HepG2 (cell line): Measurements from ENCODE around the gene CEP120. TPM values are rescaled to one million over a fixed set of nuclear protein-coding genes. Genes with fewer than 3 reads are reported as not detected.
A peak's percentile ranks its signal among the peaks of the same experiment; 100 is the strongest.

Experiments used
- ARNTL ChIP-seq: sonication (generic); formaldehyde crosslinking; IDR thresholded peaks from 2 replicates; pipeline ENCODE4 v1.4.0; 2020; ENCODE audit warnings: mild to moderate bottlenecking, missing genetic modification reagents
- HDAC6 ChIP-seq: fragments of 200-600 bp; sonication (generic); IDR thresholded peaks from 2 replicates; pipeline ENCODE4 v1.7.0; 2017; ENCODE audit warnings: mild to moderate bottlenecking, antibody characterized with exemption, low read length, low read depth
- HNRNPL ChIP-seq: fragments of 200-400 bp; formaldehyde crosslinking; IDR thresholded peaks from 2 replicates; pipeline ENCODE4 v1.6.1; 2017; ENCODE audit warnings: mild to moderate bottlenecking, low read depth, low read length
- JDP2 ChIP-seq: sonication (generic); formaldehyde crosslinking; IDR thresholded peaks from 2 replicates; pipeline ENCODE4 v1.8.1; 2022; ENCODE audit warnings: missing genetic modification reagents, borderline replicate concordance
- NCOA5 ChIP-seq: sonication (generic); formaldehyde crosslinking; IDR thresholded peaks from 2 replicates; pipeline ENCODE4 v1.4.0; 2020; ENCODE audit warnings: missing genetic modification reagents
- NR2F6 ChIP-seq, 2 experiments: IDR thresholded peaks; 2 replicates each; pipeline ENCODE4 v1.6.1; 2016; ENCODE audit warnings: antibody characterized with exemption in 1 of 2, mild to moderate bottlenecking in 1 of 2
- PITX1 ChIP-seq: sonication (generic); formaldehyde crosslinking; IDR thresholded peaks from 2 replicates; pipeline ENCODE4 v1.5.1; 2020; ENCODE audit warnings: mild to moderate bottlenecking, missing genetic modification reagents
- POLR2AphosphoS5 ChIP-seq: IDR thresholded peaks from 2 replicates; pipeline ENCODE4 v1.6.1; 2012; ENCODE audit warnings: low read depth, low read length
- RXRA ChIP-seq: sonication (generic); formaldehyde crosslinking; IDR thresholded peaks from 2 replicates; pipeline ENCODE4 v1.5.1; 2020; ENCODE audit warnings: missing genetic modification reagents
- SMAD3 ChIP-seq: sonication (generic); formaldehyde crosslinking; IDR thresholded peaks from 2 replicates; pipeline ENCODE4 v1.4.0; 2020; ENCODE audit warnings: missing genetic modification reagents
- YY1 ChIP-seq: IDR thresholded peaks from 2 replicates; pipeline ENCODE4 v1.6.1; 2011; ENCODE audit warnings: low read length, low read depth, moderate library complexity, mild to moderate bottlenecking; ENCODE audit not compliant: insufficient read depth, insufficient replicate concordance
- ZBTB1 ChIP-seq: sonication (generic); formaldehyde crosslinking; IDR thresholded peaks from 2 replicates; pipeline ENCODE4 v1.4.0; 2020; ENCODE audit warnings: missing genetic modification reagents, borderline replicate concordance
- ZNF20 ChIP-seq: sonication (generic); formaldehyde crosslinking; IDR thresholded peaks from 2 replicates; pipeline ENCODE4 v1.4.0; 2020; ENCODE audit warnings: mild to moderate bottlenecking, moderate library complexity, missing genetic modification reagents
- ZNF256 ChIP-seq: sonication (generic); formaldehyde crosslinking; conservative IDR thresholded peaks from 2 replicates; pipeline ENCODE4 v1.4.0; 2020; ENCODE audit warnings: missing genetic modification reagents
- ZNF709 ChIP-seq: sonication (generic); formaldehyde crosslinking; IDR thresholded peaks from 2 replicates; pipeline ENCODE4 v1.5.0; 2020; ENCODE audit warnings: mild to moderate bottlenecking, missing genetic modification reagents
- ZNF761 ChIP-seq: sonication (generic); formaldehyde crosslinking; conservative IDR thresholded peaks from 2 replicates; pipeline ENCODE4 v1.4.0; 2020; ENCODE audit warnings: mild to moderate bottlenecking, missing genetic modification reagents
- polyA plus RNA-seq, 8 experiments: library from polyadenylated mRNA; depleted of rRNA in 3 of 8; stranded (reverse) in 7 of 8; unstranded in 1 of 8; fragments of >200 nt; fragmentation: Illumina TruSeq in 4 of 8; extraction: Trizol in 4 of 8; gene quantifications; 2 replicates each; pipeline versions ENCODE4 v1.2.1 to v1.2.3, GENCODE V29; 2011 to 2016; ENCODE audit warnings: low read depth in 4 of 8, missing spikeins in 1 of 8, mixed read lengths in 1 of 8; ENCODE audit not compliant: insufficient read depth in 1 of 8
- total RNA-seq, 5 experiments: library from RNA; depleted of rRNA; stranded (reverse); fragments of >200 nt; fragmentation: Illumina TruSeq; extraction: Trizol; gene quantifications; 2 replicates each; pipeline ENCODE4 v1.2.3, GENCODE V29; 2016; ENCODE audit warnings: low read depth in 1 of 5
- TF ChIP-seq, protein P1 (sequence below): sonication (generic); formaldehyde crosslinking; IDR thresholded peaks from one replicate; pipeline ENCODE4 v1.5.1; 2020; ENCODE audit warnings: mild to moderate bottlenecking, missing genetic modification reagents; ENCODE audit errors: not compliant biosample characterization
- TF ChIP-seq, protein P2 (sequence below): sonication (generic); formaldehyde crosslinking; IDR thresholded peaks from 2 replicates; pipeline ENCODE4 v1.4.0; 2020; ENCODE audit warnings: mild to moderate bottlenecking, missing genetic modification reagents
- TF ChIP-seq, protein P3 (sequence below): sonication (generic); formaldehyde crosslinking; IDR thresholded peaks from 2 replicates; pipeline ENCODE4 v1.8.0; 2023; ENCODE audit warnings: mild to moderate bottlenecking, missing genetic modification reagents

The CEP120 gene
- total and polyA plus RNA-seq, 2 of the 13 experiments (the other 11 are each of a cell fraction or from before 2014, with no cell fraction given) = 8.0 to 14.7 TPM

DNA sequence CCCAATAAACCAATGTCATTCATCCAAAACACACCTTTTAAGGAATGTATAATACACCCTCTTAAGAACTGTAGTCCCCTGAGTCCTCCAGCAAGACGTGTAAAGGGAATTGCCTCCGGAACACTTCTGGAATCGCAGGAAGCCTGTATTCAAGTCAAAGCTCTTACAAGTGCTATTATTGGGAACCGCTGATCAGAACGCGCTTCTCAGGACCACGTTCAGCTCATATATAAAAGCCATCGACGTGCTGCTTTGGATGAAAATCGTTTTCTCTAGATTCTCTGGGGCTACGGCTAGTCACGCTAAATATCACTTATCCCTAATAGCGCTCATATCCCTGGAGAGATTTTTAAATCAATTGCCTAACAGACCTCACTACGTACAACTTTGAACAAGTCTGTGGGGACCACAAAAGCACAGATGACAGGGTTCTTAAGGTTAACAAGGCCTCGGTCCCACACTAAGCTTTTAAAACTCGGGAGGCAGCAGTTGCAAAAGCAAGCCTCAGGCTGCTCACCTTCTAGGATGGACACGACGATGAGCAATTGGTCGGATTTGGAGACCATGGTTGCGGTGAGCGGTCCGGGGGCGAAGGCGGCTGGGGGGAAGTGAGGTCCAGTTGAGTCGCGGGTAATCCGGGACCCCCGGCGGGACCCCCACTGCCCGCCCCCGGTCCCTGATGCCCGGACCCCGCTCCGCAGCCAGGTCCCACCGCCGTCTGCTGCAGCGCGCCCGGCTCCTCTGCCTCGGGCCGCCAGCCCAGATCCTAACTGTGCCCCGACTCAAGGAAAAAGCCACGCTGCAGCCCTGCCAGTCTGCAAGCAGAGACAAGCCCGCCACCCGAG, 548 bp downstream of the CEP120 start (continued):
- TF ChIP-seq, protein P1, sequence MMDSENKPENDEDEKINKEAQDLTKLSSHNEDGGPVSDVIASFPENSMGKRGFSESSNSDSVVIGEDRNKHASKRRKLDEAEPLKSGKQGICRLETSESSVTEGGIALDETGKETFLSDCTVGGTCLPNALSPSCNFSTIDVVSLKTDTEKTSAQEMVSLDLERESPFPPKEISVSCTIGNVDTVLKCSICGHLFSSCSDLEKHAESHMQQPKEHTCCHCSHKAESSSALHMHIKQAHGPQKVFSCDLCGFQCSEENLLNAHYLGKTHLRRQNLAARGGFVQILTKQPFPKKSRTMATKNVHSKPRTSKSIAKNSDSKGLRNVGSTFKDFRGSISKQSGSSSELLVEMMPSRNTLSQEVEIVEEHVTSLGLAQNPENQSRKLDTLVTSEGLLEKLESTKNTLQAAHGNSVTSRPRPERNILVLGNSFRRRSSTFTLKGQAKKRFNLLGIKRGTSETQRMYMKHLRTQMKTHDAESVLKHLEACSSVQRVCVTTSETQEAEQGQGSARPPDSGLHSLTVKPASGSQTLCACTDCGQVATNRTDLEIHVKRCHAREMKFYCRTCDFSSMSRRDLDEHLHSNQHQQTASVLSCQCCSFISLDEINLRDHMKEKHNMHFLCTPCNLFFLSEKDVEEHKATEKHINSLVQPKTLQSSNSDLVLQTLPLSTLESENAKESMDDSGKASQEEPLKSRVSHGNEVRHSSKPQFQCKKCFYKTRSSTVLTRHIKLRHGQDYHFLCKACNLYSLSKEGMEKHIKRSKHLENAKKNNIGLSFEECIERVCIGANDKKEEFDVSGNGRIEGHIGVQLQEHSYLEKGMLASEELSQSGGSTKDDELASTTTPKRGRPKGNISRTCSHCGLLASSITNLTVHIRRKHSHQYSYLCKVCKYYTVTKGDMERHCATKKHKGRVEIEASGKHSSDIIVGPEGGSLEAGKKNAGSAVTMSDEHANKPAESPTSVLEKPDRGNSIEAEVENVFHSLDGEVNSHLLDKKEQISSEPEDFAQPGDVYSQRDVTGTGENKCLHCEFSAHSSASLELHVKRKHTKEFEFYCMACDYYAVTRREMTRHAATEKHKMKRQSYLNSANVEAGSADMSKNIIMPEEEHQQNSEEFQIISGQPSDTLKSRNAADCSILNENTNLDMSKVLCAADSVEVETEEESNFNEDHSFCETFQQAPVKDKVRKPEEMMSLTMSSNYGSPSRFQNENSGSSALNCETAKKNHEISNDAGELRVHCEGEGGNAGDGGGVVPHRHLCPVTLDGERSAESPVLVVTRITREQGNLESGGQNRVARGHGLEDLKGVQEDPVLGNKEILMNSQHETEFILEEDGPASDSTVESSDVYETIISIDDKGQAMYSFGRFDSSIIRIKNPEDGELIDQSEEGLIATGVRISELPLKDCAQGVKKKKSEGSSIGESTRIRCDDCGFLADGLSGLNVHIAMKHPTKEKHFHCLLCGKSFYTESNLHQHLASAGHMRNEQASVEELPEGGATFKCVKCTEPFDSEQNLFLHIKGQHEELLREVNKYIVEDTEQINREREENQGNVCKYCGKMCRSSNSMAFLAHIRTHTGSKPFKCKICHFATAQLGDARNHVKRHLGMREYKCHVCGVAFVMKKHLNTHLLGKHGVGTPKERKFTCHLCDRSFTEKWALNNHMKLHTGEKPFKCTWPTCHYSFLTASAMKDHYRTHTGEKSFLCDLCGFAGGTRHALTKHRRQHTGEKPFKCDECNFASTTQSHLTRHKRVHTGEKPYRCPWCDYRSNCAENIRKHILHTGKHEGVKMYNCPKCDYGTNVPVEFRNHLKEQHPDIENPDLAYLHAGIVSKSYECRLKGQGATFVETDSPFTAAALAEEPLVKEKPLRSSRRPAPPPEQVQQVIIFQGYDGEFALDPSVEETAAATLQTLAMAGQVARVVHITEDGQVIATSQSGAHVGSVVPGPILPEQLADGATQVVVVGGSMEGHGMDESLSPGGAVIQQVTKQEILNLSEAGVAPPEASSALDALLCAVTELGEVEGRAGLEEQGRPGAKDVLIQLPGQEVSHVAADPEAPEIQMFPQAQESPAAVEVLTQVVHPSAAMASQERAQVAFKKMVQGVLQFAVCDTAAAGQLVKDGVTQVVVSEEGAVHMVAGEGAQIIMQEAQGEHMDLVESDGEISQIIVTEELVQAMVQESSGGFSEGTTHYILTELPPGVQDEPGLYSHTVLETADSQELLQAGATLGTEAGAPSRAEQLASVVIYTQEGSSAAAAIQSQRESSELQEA (CRISPR knock-in tag) = peak; percentile 37
- no peak for TF ChIP-seq SMAD3
- TF ChIP-seq ZNF709 (CRISPR knock-in tag) = peak; percentile 71; the same call in 1 of the 2 replicates
- TF ChIP-seq ZBTB1 (CRISPR knock-in tag) = no peak
- no peak for TF ChIP-seq HDAC6
- TF ChIP-seq POLR2AphosphoS5 = no peak
- TF ChIP-seq ZNF761 (CRISPR knock-in tag) = no peak
- TF ChIP-seq ARNTL (CRISPR knock-in tag) = 0 out of 2 replicates have a peak, but pooled peaks have one; percentile 36
- no peak for TF ChIP-seq NR2F6 (IDR thresholded peaks at IDR 0.05)
- no peak for TF ChIP-seq NR2F6 (CRISPR knock-in tag; IDR thresholded peaks at IDR 0.05)
- TF ChIP-seq, protein P2, sequence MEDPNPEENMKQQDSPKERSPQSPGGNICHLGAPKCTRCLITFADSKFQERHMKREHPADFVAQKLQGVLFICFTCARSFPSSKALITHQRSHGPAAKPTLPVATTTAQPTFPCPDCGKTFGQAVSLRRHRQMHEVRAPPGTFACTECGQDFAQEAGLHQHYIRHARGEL = no peak
- TF ChIP-seq NCOA5 (CRISPR knock-in tag) = no peak
- TF ChIP-seq, protein P3, sequence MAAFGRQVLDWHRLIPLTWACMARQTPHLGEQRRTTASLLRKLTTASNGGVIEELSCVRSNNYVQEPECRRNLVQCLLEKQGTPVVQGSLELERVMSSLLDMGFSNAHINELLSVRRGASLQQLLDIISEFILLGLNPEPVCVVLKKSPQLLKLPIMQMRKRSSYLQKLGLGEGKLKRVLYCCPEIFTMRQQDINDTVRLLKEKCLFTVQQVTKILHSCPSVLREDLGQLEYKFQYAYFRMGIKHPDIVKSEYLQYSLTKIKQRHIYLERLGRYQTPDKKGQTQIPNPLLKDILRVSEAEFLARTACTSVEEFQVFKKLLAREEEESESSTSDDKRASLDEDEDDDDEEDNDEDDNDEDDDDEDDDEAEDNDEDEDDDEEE (CRISPR knock-in tag) = 0 out of 2 replicates have a peak, but pooled peaks have one; percentile 57
- 0 out of 2 replicates have a peak, but pooled peaks have one; percentile 60 for TF ChIP-seq RXRA (CRISPR knock-in tag)
- no peak for TF ChIP-seq YY1
- no peak for TF ChIP-seq PITX1
- TF ChIP-seq ZNF20 = no peak
- TF ChIP-seq ZNF256 (CRISPR knock-in tag) = 0 out of 2 replicates have a peak, but pooled peaks have one; percentile 63
- no peak for TF ChIP-seq JDP2 (CRISPR knock-in tag)
- TF ChIP-seq HNRNPL = no peak
